Stomach (tissue), 4 donors: ENCODE data around the gene SEMA3D.

Experiments used
- EP300 ChIP-seq: sonication (generic); formaldehyde crosslinking; IDR thresholded peaks from one replicate; pipeline ENCODE4 v1.6.1; 2017; ENCODE audit warnings: antibody characterized with exemption
- TF ChIP-seq, protein P1 (sequence below), 7 experiments: fragments of 450-650 bp in 4 of 7; fragments of 200-600 bp in 3 of 7; sonication (generic) in 3 of 7; IDR thresholded peaks; one replicate each; pipeline ENCODE4 v1.5.1; 2016 to 2019; ENCODE audit warnings: antibody characterized with exemption in 7 of 7, control low read depth in 2 of 7, mild to moderate bottlenecking in 1 of 7

DNA sequence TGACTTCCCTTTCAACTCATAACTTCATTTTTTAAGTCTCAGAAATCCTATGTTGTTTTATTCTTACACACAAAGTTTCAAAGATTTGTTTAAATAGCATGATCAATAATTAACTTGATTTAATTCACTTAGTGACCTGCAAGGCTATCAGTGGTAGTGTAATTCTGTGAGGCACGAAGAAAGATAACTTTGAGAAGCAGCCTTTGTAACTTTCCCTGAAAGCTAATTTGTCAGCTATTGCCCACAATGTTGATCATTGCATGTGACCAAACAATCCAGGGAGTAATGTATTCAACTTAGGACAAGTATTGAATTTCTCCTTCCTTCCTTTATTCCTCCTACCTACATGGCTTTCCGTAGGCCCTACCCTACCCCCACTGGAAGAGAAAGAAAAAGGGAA, 111.0 kb downstream of the SEMA3D start:
- TF ChIP-seq, protein P1, sequence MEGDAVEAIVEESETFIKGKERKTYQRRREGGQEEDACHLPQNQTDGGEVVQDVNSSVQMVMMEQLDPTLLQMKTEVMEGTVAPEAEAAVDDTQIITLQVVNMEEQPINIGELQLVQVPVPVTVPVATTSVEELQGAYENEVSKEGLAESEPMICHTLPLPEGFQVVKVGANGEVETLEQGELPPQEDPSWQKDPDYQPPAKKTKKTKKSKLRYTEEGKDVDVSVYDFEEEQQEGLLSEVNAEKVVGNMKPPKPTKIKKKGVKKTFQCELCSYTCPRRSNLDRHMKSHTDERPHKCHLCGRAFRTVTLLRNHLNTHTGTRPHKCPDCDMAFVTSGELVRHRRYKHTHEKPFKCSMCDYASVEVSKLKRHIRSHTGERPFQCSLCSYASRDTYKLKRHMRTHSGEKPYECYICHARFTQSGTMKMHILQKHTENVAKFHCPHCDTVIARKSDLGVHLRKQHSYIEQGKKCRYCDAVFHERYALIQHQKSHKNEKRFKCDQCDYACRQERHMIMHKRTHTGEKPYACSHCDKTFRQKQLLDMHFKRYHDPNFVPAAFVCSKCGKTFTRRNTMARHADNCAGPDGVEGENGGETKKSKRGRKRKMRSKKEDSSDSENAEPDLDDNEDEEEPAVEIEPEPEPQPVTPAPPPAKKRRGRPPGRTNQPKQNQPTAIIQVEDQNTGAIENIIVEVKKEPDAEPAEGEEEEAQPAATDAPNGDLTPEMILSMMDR (IDR thresholded peaks at IDR 0.05) = no peak
- TF ChIP-seq EP300 = no peak
